ENCODE measurements around the gene STEAP3. TPM values are rescaled to one million over a fixed set of nuclear protein-coding genes. Genes with fewer than 3 reads are reported as not detected.

STEAP3 gene
- total and polyA plus RNA-seq, 2 donors (not counting 3 experiments of a cell fraction or from before 2014, with no cell fraction given), result 8.6 to 17.4 TPM

DNA sequence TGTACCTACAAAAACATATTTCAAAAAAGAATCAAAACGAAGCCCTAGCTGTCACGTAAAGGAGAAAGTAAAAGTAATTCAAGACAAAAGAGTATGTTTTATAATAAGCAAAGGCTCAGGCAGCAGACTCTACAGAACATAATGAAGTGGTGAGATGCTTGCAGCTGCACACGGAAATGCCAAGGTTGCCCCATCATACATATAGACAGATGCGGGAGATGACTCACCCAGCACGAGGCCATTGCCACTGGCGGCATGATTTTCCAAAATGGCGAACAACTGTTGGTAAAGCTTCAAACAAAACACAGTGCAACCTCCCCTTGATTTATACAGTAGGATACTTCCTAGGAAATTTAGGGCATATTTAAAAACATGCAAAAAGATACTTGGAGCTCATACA lies 39.1 kb upstream of the STEAP3 start:
- Histone ChIP-seq H3K4me1 (ENCODE audit: control insufficient read depth, extremely low read depth, insufficient read depth, low read length) (no peaks in the 10 kb centered on the region), H3K4me3 (replicated peaks in 1 of 3; ENCODE audit: insufficient read depth in 1 of 3, low read depth in 1 of 3, low read length in 3 of 3) (no peak overlapping the region), H4K20me1 (replicated peaks; ENCODE audit: control insufficient read depth, extremely low read depth, insufficient read depth, low read length) (no peaks in the 10 kb centered on the region), H3K9me1 (replicated peaks; ENCODE audit: control insufficient read depth, extremely low read depth, insufficient read depth, low read length) (no peaks in the 10 kb centered on the region), H3K36me3 (ENCODE audit: control insufficient read depth in 2 of 2, extremely low read depth in 1 of 2, insufficient read depth in 2 of 2, low read length in 2 of 2) (no peaks in the 10 kb centered on the region), H3K27ac (ENCODE audit: insufficient read depth, low read depth, low read length) (no peak overlapping the region), H3K9ac (replicated peaks; ENCODE audit: extremely low read depth, insufficient read depth, low read length) (no peak overlapping the region), H3K27me3 (ENCODE audit: control insufficient read depth in 2 of 2, insufficient read depth in 2 of 2, low read length in 2 of 2) (no peaks in the 10 kb centered on the region), H3K79me2 (ENCODE audit: control insufficient read depth, insufficient read depth, low read length) (no peaks in the 10 kb centered on the region), H2AFZ (ENCODE audit: low read depth, low read length) (no peak overlapping the region), H3K4me2 (ENCODE audit: insufficient read depth, low read length) (no peak overlapping the region), H3K9me3 (replicated peaks; ENCODE audit: control insufficient read depth, insufficient read depth, low read length) (no peaks in the 10 kb centered on the region)
- intact Hi-C loops (cut with micrococcal nuclease), result no loop called here
- TF ChIP-seq POLR2AphosphoS5 (IDR thresholded peaks at IDR 0.05; ENCODE audit: insufficient read depth, low read depth, low read length) (no peak), FOS (IDR thresholded peaks at IDR 0.05; ENCODE audit: borderline replicate concordance, insufficient read depth, low read length) (no peak)
- no peak for FAIRE-seq
- dilution Hi-C loops (cut with MboI; ENCODE audit: extremely low pct_ligation_motif_present, low sequenced_read_pairs), result no loop called here
- CTCF ChIA-PET, result no interaction called here
- no TSS peak for BruUV-seq (replicated peaks)
- POLR2A ChIA-PET, result no interaction called here
- no peak for DNase-seq (ENCODE audit: low read depth, low spot score)

DNA sequence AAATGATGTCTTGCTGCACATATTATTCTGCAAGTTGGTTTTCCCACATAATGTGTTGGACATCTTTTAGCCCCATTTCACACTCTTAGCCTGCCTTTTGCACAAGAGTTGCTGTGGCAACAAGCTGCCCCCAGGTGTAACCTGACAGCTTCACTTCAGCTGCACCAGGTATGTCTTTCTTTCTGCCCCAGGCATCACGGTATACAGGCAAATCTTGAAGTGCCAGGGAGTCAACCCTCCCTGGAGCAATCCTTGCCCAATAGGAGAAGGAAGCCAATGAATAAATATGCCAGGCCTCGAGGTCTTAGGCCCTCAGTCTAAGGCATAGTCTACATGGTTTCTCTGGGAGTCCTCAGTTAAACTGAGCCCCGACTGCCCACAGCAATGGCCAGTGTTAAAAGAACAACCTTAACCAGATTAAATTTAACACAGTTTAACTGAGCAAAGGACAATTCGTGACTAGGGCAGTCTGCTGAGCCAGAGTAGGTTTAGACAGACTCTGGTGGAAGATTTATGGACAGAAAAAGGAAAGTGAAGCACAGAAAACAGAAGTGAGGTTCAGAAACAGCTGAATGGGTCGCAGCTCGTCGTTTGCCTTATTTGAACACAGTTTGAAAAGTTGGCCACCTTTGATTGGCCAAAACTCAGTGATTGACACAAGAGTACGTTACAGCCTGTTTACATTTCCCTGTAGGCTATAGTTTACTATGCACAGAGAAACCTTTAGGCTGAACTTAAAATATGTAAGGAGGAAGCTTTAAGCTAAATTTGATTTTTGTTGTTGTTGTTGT lies 33.1 kb upstream of the STEAP3 start:
- Histone ChIP-seq H2AFZ (ENCODE audit: low read depth, low read length) (no peak overlapping the region), H3K4me1 (ENCODE audit: control insufficient read depth, extremely low read depth, insufficient read depth, low read length) (no peaks in the 10 kb centered on the region), H3K9me3 (replicated peaks; ENCODE audit: control insufficient read depth, insufficient read depth, low read length) (no peaks in the 10 kb centered on the region), H3K36me3 (ENCODE audit: control insufficient read depth in 2 of 2, extremely low read depth in 1 of 2, insufficient read depth in 2 of 2, low read length in 2 of 2) (no peaks in the 10 kb centered on the region), H3K27me3 (ENCODE audit: control insufficient read depth in 2 of 2, insufficient read depth in 2 of 2, low read length in 2 of 2) (no peaks in the 10 kb centered on the region), H3K9me1 (replicated peaks; ENCODE audit: control insufficient read depth, extremely low read depth, insufficient read depth, low read length) (no peaks in the 10 kb centered on the region), H3K79me2 (ENCODE audit: control insufficient read depth, insufficient read depth, low read length) (no peaks in the 10 kb centered on the region), H3K4me2 (ENCODE audit: insufficient read depth, low read length) (no peak overlapping the region), H3K9ac (replicated peaks; ENCODE audit: extremely low read depth, insufficient read depth, low read length) (no peak overlapping the region), H3K4me3 (replicated peaks in 1 of 3; ENCODE audit: insufficient read depth in 1 of 3, low read depth in 1 of 3, low read length in 3 of 3) (no peak overlapping the region), H4K20me1 (replicated peaks; ENCODE audit: control insufficient read depth, extremely low read depth, insufficient read depth, low read length) (no peaks in the 10 kb centered on the region), H3K27ac (ENCODE audit: insufficient read depth, low read depth, low read length) (no peak overlapping the region)
- intact Hi-C loops (cut with micrococcal nuclease) (no loop called here), dilution Hi-C loops (cut with MboI; ENCODE audit: extremely low pct_ligation_motif_present, low sequenced_read_pairs) (no loop called here)
- DNase-seq (ENCODE audit: low read depth, low spot score) (no peak), FAIRE-seq (no peak)
- POLR2A ChIA-PET, result no interaction called here
- no TSS peak for BruUV-seq (replicated peaks)
- TF ChIP-seq GATA2 (IDR thresholded peaks at IDR 0.05; ENCODE audit: insufficient read depth, insufficient read length, low read depth, low read length), result no peak
- TF ChIP-seq MYC (IDR thresholded peaks at IDR 0.05; ENCODE audit: low read depth, low read length), result no peak
- no peak for TF ChIP-seq FOS (IDR thresholded peaks at IDR 0.05; ENCODE audit: borderline replicate concordance, insufficient read depth, low read length)
- TF ChIP-seq, protein P1, sequence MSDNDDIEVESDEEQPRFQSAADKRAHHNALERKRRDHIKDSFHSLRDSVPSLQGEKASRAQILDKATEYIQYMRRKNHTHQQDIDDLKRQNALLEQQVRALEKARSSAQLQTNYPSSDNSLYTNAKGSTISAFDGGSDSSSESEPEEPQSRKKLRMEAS (IDR thresholded peaks at IDR 0.05; ENCODE audit: insufficient read depth, insufficient read length), result no peak
- TF ChIP-seq EZH2 (IDR thresholded peaks at IDR 0.05; ENCODE audit: borderline replicate concordance, low read depth, low read length, severe bottlenecking), result no peak
- no peak for TF ChIP-seq POLR2AphosphoS5 (IDR thresholded peaks at IDR 0.05; ENCODE audit: insufficient read depth, low read depth, low read length)
- TF ChIP-seq POLR2A (IDR thresholded peaks at IDR 0.05; ENCODE audit: low read depth, low read length), result no peak
- TF ChIP-seq, protein P2, sequence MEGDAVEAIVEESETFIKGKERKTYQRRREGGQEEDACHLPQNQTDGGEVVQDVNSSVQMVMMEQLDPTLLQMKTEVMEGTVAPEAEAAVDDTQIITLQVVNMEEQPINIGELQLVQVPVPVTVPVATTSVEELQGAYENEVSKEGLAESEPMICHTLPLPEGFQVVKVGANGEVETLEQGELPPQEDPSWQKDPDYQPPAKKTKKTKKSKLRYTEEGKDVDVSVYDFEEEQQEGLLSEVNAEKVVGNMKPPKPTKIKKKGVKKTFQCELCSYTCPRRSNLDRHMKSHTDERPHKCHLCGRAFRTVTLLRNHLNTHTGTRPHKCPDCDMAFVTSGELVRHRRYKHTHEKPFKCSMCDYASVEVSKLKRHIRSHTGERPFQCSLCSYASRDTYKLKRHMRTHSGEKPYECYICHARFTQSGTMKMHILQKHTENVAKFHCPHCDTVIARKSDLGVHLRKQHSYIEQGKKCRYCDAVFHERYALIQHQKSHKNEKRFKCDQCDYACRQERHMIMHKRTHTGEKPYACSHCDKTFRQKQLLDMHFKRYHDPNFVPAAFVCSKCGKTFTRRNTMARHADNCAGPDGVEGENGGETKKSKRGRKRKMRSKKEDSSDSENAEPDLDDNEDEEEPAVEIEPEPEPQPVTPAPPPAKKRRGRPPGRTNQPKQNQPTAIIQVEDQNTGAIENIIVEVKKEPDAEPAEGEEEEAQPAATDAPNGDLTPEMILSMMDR (IDR thresholded peaks at IDR 0.05; ENCODE audit: extremely low read depth in 1 of 2, insufficient read depth in 1 of 2, low read depth in 1 of 2, low read length in 2 of 2), result no peak
- TF ChIP-seq JUN (IDR thresholded peaks at IDR 0.05; ENCODE audit: borderline replicate concordance, insufficient read depth, insufficient read length, low read depth), result no peak
- CTCF ChIA-PET, result interaction anchor here (1.0 kb wide), 1 partner anchor 24 kb away, joined by 3 read pairs; no protein-coding TSS in a partner anchor
